GM21381 (cell line): ENCODE results near the gene NPAS4.
"Not testable (repeated sequence)": the region's sequence is repeated elsewhere in the genome, so short reads cannot be mapped to it uniquely, and the experiment has no call there.

Experiments used
- ATAC-seq: cut with Tn5 transposase; IDR thresholded peaks from one replicate; pipeline ENCODE4 v1.9.1; 2021; ENCODE audit warnings: mild to moderate bottlenecking, moderate library complexity; ENCODE audit not compliant: unreplicated experiment

Gene NPAS4

GRCh38 chr11:66420671-66421476 lies at the start of gene NPAS4:
TSS of gene NPAS4 (plus strand) at chr11:66421035. CDS start at chr11:66421180, 145 bp downstream.
- no peak for ATAC-seq

DNA sequence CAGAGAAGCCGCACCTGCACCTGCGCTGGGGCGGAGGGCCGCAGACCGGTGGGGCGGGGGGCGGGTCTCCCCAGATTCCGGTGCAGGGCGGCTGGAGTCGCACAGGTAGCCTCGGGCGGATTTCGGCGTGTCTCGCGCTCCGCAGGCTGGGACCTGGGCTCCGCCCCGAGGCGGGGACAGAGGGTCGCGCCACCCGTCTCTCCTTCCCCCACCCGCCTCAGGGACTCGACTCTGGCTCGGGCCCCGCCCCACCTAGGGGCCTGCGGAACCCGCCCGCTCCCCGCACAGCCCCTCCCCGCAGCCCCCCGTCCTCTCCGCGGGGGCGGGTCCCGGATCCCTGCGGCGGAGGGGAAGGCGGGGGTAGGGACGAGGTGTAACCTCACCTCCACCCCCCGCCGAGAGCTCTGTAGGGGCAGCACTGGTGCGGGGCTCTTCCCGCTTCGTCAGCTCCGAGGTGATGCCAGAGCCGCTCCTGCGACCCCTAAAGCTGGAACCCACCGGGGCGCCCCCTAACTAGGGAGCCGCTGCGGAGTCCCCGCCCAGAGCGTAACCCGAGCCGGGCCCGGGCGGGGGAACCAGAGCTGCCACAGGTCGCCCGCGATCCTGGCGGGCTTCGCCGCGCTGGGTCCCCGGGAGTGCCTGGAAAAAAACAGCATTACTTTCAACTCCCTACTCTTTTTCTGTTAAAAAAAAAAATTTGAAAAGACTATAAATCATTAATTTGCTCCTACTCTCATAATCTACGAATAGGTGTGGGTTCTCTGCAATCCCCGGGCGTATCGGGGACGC lies 49.0 kb upstream of the NPAS4 start, which contains the start of gene SLC29A2:
Gene SLC29A2, minus strand, starts transcription at position 134 of the 789 bp plus-strand sequence. CDS start 169 bp downstream, outside the sequence.
- peak; percentile 68 for ATAC-seq

DNA sequence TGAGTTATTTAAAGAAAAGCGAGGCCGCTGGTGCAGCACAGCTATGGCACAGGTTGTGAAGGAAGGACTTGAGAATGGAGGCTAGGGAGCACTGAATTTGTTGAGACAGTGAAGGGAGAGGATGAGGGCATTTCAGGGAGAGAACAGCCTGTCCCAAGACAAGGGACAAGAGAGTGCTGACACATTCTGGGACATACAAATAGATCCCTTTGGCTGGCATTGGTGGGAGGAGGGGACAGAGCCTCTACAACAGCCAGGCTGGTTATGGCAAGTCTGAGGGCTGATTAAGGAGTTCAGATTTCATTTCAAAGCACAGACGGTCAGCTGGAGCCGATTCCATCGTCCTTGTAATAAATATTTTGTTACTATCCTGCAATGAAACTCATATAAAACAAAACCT lies 47.6 kb upstream of the NPAS4 start:
- ATAC-seq = no peak

- not testable (repeated sequence) for ATAC-seq
Observed at GRCh38 chr11:66373690-66374287, 47.0 kb upstream of the NPAS4 start.

GRCh38 chr11:66380264-66380663 lies 40.6 kb upstream of the NPAS4 start:
- ATAC-seq = not testable (repeated sequence)

- ATAC-seq = not testable (repeated sequence)
Observed at GRCh38 chr11:66384316-66384715, 36.5 kb upstream of the NPAS4 start.

- ATAC-seq = no peak
Observed at GRCh38 chr11:66386171-66387069, 34.4 kb upstream of the NPAS4 start.

DNA sequence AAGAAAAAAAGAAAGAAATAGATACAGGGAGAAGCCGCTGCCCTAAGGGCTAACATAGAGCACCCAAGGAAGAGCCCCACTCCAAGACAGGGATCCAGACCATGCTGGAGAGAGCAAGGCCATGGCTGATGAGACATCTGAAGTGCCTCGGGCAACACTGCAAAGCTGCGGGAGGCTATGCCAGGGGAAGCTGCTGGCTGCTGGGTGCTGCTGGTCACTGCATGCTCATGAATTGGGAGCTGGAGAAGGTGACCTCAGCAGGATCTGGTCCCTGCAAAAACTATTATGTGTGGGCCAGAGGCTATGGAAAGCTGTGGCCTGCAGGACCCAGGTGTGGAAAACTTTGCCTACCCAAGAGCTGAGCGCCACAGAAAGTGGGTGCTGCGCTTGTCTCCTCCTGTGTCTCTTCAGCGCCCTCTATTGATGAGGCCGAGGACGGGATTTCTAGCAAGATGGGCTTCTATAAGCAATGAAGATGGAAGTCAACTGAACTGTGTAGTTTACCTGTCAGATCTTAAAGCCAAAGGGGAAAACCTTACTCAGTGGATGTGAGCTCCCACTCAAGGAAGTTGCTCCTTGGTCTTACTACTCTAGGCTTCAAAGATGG lies 32.0 kb upstream of the NPAS4 start:
- ATAC-seq = no peak

DNA sequence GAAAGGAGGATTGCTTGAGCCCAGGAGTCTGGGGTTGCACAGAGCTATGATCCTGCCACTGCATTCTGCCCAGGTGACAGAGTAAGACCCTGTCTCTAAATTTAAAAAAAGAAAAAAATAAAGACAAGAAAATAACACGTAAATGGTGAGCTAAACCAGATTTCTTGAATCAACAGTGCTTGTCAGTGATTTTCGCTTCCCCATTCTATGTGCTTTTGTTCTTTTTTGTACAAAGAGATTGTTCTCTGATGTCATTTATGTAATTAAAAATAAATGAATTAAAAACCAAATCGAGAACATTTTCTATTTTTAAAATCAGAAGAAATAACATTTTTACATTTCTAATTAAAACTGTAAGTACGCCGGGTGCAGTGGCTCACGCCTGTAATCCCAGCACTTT lies 29.5 kb upstream of the NPAS4 start:
- ATAC-seq = no peak

GRCh38 chr11:66393954-66394353 lies 26.9 kb upstream of the NPAS4 start:
- no peak for ATAC-seq

GRCh38 chr11:66407651-66408050 lies 13.2 kb upstream of the NPAS4 start:
- no peak for ATAC-seq

GRCh38 chr11:66408488-66409214 lies 12.2 kb upstream of the NPAS4 start:
- ATAC-seq = peak; percentile 70

DNA sequence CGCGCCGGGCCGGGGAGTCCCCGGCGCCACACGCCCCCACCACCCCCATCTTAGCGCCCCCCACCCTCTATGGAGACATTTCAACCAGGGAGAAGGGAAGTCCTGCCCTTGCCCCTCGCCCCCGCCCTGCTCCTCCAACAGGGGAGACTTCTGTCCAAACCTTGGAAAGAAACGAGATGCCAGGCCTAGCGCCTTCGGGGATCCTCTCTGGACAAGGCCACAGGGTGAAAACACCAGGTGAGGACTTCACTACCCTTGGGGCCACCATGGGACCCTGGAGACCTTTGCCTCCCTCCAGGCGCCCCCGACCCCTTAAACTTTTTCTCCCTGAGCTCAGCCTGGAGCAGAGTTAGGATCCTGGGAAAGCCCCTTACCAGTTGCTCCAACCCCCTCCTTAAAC lies 11.6 kb upstream of the NPAS4 start:
- no peak for ATAC-seq

DNA sequence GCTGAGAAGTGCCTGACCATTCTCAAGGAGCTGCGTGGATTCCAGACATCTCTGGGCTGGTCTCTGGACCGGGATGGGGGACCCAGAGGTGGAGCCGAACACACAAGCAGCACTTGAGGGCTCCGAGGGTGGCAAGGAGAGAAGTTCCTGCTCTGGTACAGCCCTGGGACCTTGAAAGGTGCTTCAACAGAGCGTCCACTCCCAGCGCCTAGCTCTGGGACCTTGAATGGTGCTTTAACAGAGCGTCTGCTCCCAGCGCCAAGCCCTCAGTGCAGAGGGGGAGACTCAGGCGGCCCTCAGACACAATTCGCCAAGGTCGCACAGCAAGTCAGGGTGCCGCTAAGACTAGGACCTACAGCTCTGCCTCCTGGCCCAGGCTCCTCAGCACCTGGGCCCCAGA lies 10.6 kb upstream of the NPAS4 start:
- ATAC-seq = no peak

GRCh38 chr11:66411323-66411722 lies 9.5 kb upstream of the NPAS4 start:
- no peak for ATAC-seq

GRCh38 chr11:66412110-66412509 lies 8.7 kb upstream of the NPAS4 start:
- ATAC-seq = no peak

- no peak for ATAC-seq
Observed at GRCh38 chr11:66413167-66413566, 7.7 kb upstream of the NPAS4 start.

GRCh38 chr11:66414120-66414934 lies 6.5 kb upstream of the NPAS4 start:
- no peak for ATAC-seq

- no peak for ATAC-seq
Observed at GRCh38 chr11:66415423-66415822, 5.4 kb upstream of the NPAS4 start.
